Measurements from ENCODE around the gene KCNK4.
A peak's percentile ranks its signal among the peaks of the same experiment; 100 is the strongest.

The KCNK4 gene

DNA sequence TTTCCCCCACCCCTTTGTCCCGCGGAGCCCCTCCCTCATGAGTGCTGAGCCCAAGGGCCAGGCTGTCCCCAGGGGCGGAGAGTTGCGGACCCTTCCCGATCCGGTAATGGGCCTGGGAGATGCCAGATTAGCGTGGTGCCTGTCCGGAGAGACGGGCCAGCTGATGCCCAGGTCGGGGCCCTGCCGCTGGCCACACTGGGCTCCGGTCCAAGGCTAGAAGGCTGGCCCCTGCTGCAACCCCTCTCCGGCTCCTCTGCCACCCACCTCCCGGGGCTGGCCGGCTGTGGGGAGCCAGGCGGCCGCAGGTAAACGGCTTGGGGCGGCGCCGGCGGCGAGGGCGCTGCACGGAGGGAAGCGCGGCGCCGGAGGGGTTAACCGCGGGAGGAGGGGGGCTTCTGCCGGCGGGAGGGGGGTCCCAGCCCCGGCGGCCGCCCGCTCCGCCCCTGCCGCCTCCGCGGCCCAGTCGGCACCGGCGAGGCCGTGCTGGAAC, at the start of gene KCNK4:
TSS of gene KCNK4 (plus strand) at position 41 of the 490 bp plus-strand sequence. CDS start 1,717 bp downstream, outside the sequence.
- H3K4me3 ChIP-seq (ENCODE audit: low read length), result no peak within 1 kb of the TSS
- TF ChIP-seq, protein P1, sequence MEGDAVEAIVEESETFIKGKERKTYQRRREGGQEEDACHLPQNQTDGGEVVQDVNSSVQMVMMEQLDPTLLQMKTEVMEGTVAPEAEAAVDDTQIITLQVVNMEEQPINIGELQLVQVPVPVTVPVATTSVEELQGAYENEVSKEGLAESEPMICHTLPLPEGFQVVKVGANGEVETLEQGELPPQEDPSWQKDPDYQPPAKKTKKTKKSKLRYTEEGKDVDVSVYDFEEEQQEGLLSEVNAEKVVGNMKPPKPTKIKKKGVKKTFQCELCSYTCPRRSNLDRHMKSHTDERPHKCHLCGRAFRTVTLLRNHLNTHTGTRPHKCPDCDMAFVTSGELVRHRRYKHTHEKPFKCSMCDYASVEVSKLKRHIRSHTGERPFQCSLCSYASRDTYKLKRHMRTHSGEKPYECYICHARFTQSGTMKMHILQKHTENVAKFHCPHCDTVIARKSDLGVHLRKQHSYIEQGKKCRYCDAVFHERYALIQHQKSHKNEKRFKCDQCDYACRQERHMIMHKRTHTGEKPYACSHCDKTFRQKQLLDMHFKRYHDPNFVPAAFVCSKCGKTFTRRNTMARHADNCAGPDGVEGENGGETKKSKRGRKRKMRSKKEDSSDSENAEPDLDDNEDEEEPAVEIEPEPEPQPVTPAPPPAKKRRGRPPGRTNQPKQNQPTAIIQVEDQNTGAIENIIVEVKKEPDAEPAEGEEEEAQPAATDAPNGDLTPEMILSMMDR (conservative IDR thresholded peaks at IDR 0.05; ENCODE audit: low read length), result no peak
- DNase-seq (ENCODE audit: low read depth), result no peak

- no peak for DNase-seq (ENCODE audit: low read depth)
Measured at GRCh38 chr11:64241491-64242374, 49.4 kb upstream of the KCNK4 start.

GRCh38 chr11:64243236-64243854, 47.8 kb upstream of the KCNK4 start:
- peak overlapping the region; percentile 17; the same call in 1 of the 2 replicates for H3K4me3 ChIP-seq (ENCODE audit: low read length)
- no peak for DNase-seq (ENCODE audit: low read depth)
- TF ChIP-seq, protein P1 (conservative IDR thresholded peaks at IDR 0.05; ENCODE audit: low read length), result no peak

More at GRCh38 chr11:64241491-64242374, 49.4 kb upstream of the KCNK4 start:
- H3K4me3 ChIP-seq (ENCODE audit: low read length), result peak overlapping the region; percentile 82
- TF ChIP-seq, protein P1 (conservative IDR thresholded peaks at IDR 0.05; ENCODE audit: low read length), result no peak

- TF ChIP-seq, protein P1 (conservative IDR thresholded peaks at IDR 0.05; ENCODE audit: low read length), result no peak
- no peak overlapping the region for H3K4me3 ChIP-seq (ENCODE audit: low read length)
- DNase-seq (ENCODE audit: low read depth), result no peak
Measured at GRCh38 chr11:64244107-64244506, 47.0 kb upstream of the KCNK4 start.

DNA sequence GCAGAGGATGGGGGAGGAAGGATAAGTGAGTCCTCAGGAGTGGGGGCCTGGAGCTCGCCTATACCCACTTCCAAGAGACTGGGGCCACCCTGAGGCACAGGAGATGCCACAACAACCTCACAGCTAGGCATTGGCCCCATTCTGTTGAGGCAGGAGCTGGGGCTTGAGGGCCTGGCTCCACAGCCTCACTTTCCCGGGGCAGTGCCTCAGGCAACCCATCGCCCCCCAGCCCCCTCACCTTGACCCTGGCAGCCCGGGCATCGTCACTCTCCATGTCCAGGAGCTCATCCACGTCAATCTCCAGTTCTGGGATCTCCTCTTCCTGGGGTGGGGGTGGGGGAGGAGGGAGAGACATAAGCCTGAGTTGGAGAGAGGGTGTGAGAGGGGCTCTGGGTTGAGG, 46.1 kb upstream of the KCNK4 start:
- TF ChIP-seq, protein P1 (conservative IDR thresholded peaks at IDR 0.05; ENCODE audit: low read length), result no peak
- peak overlapping the region; percentile 96 for H3K4me3 ChIP-seq (ENCODE audit: low read length)
- no peak for DNase-seq (ENCODE audit: low read depth)

DNA sequence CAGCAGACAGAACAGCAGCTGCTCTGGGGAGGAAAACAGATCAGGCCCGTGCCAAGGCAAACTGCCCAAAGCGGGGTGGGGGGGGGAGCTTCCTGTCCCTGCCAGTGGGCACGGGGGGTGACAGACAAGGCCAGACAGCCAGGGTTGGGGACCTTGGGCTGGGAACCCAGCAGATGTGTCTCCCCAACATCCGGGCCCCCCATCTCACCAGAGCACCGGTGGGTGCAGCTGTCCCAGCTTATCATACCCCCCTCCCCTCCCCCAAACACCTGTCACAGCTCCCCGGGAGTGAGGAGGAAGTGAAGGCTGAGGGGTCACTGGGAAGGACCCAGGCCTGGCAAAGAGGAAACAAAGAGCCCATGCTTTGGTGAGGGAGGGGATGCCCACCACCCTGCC, 45.7 kb upstream of the KCNK4 start:
- peak overlapping the region; percentile 96 for H3K4me3 ChIP-seq (ENCODE audit: low read length)
- TF ChIP-seq, protein P1 (conservative IDR thresholded peaks at IDR 0.05; ENCODE audit: low read length), result no peak
- DNase-seq (ENCODE audit: low read depth), result no peak
